KG1 (cell line): ENCODE measurements around the gene GCSAM.
"Not testable (repeated sequence)": the region's sequence is repeated elsewhere in the genome, so short reads cannot be mapped to it uniquely, and the experiment has no call there.

Experiments used
- DNase-seq: peaks from one replicate; lab custom pipeline; 2025; lab: John Stamatoyannopoulos, UW

The GCSAM gene

GRCh38 chr3:112072387-112073060 is 60.5 kb downstream of the GCSAM start:
- not testable (repeated sequence) for DNase-seq
